ENCODE data around the gene GPALPP1. TPM values are rescaled to one million over a fixed set of nuclear protein-coding genes. Genes with fewer than 3 reads are reported as not detected.

The GPALPP1 gene
- total RNA-seq, 1 donor from 2014 or later: 18.5 TPM

GRCh38 chr13:45048890-45049407 is 59.6 kb downstream of the GPALPP1 start:
- Histone ChIP-seq H3K4me2 (ENCODE audit: low read length) (no peak overlapping the region), H3K9me3 (ENCODE audit: insufficient read depth, low read depth, low read length) (no peaks in the 10 kb centered on the region), H3K27ac (ENCODE audit: low read depth, low read length) (no peak overlapping the region), H3K9ac (ENCODE audit: low read length) (no peak overlapping the region), H2AFZ (ENCODE audit: low read depth, low read length) (no peak overlapping the region), H3K79me2 (ENCODE audit: insufficient read depth, low read length) (no peaks in the 10 kb centered on the region), H3K36me3 (ENCODE audit: insufficient read depth, low read length) (no peaks in the 10 kb centered on the region), H3K4me3 (ENCODE audit: insufficient read depth, low read depth, low read length) (no peak overlapping the region), H3K4me1 (ENCODE audit: insufficient read depth, low read length) (peaks cover 5% of the 10 kb centered on the region), H3K27me3 (ENCODE audit: insufficient read depth, low read length) (no peaks in the 10 kb centered on the region), H4K20me1 (ENCODE audit: insufficient read depth, low read length) (no peaks in the 10 kb centered on the region)
- H3K27ac Mint-ChIP-seq (ENCODE audit: unreplicated experiment): peak overlapping the region; percentile 30
- peaks cover 7% of the 10 kb centered on the region for H3K4me1 Mint-ChIP-seq (ENCODE audit: low read depth, unreplicated experiment)
- no peaks in the 10 kb centered on the region for H3K9me3 Mint-ChIP-seq (ENCODE audit: unreplicated experiment)
- no peak for TF ChIP-seq EZH2 (IDR thresholded peaks at IDR 0.05; ENCODE audit: insufficient read depth, low read length)
- TF ChIP-seq CTCF (IDR thresholded peaks at IDR 0.05; ENCODE audit: insufficient read depth, low read depth, low read length): no peak
- no peak overlapping the region for H3K4me3 Mint-ChIP-seq (ENCODE audit: unreplicated experiment)
- no peak for FAIRE-seq
- DNase-seq (ENCODE audit: low read depth): no peak
- peaks cover 2% of the 10 kb centered on the region for H3K27me3 Mint-ChIP-seq (ENCODE audit: low read depth, unreplicated experiment)
- H3K36me3 Mint-ChIP-seq (ENCODE audit: low read depth, unreplicated experiment): no peaks in the 10 kb centered on the region

DNA sequence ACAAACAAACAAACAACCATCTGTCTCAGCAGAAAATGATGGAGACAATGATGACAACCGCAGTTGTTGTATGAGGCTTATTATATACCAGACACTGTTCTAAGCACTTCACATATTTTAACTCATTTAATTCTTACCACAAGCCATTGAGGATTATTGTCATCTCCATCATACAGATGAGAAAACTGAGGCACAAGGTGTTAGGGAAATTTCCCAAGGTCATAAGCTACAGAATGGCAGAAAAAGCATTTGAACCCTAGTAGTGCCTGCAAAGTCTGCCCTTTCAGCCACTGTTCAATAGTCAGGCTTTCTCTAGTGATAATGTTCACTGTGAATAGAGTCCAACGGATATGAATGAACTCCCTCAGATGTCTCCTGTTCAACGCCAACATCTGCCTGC is 60.1 kb downstream of the GPALPP1 start:
- no peak for TF ChIP-seq EZH2 (IDR thresholded peaks at IDR 0.05; ENCODE audit: insufficient read depth, low read length)
- no peak for TF ChIP-seq CTCF (IDR thresholded peaks at IDR 0.05; ENCODE audit: insufficient read depth, low read depth, low read length)
- Mint-ChIP-seq H3K27me3 (ENCODE audit: low read depth, unreplicated experiment) (no peaks in the 10 kb centered on the region), H3K4me1 (ENCODE audit: low read depth, unreplicated experiment) (peaks cover 7% of the 10 kb centered on the region), H3K27ac (ENCODE audit: unreplicated experiment) (no peak overlapping the region), H3K9me3 (ENCODE audit: unreplicated experiment) (no peaks in the 10 kb centered on the region), H3K36me3 (ENCODE audit: low read depth, unreplicated experiment) (no peaks in the 10 kb centered on the region), H3K4me3 (ENCODE audit: unreplicated experiment) (no peak overlapping the region)
- Histone ChIP-seq H3K4me1 (ENCODE audit: insufficient read depth, low read length) (peaks cover 5% of the 10 kb centered on the region), H3K9ac (ENCODE audit: low read length) (no peak overlapping the region), H3K9me3 (ENCODE audit: insufficient read depth, low read depth, low read length) (no peaks in the 10 kb centered on the region), H3K27ac (ENCODE audit: low read depth, low read length) (no peak overlapping the region), H4K20me1 (ENCODE audit: insufficient read depth, low read length) (no peaks in the 10 kb centered on the region), H3K27me3 (ENCODE audit: insufficient read depth, low read length) (no peaks in the 10 kb centered on the region), H3K4me3 (ENCODE audit: insufficient read depth, low read depth, low read length) (no peak overlapping the region), H2AFZ (ENCODE audit: low read depth, low read length) (no peak overlapping the region), H3K36me3 (ENCODE audit: insufficient read depth, low read length) (no peaks in the 10 kb centered on the region), H3K79me2 (ENCODE audit: insufficient read depth, low read length) (no peaks in the 10 kb centered on the region), H3K4me2 (ENCODE audit: low read length) (no peak overlapping the region)
- FAIRE-seq (no peak), DNase-seq (ENCODE audit: low read depth) (no peak)

DNA sequence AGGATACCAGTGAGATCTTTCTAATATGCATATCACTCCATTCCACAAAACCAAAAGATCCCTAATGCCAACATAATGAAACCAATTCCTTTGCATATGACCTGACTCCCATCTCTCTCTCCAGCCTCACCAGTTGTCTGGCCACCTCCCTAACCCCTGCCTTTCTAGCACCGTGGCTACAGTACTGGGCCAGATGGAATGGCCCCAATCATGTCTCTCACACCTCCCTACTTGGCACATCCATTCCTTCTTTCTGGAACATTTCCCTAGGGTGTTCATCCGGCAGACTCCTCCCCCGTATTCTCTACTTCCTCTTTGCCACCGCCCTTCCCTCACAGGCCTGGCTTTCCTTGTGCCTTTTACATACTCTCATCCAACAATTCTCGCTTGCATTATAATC is 62.0 kb downstream of the GPALPP1 start:
- no peaks in the 10 kb centered on the region for H4K20me1 ChIP-seq (ENCODE audit: insufficient read depth, low read length)
- Mint-ChIP-seq H3K27ac (ENCODE audit: unreplicated experiment) (no peak overlapping the region), H3K9me3 (ENCODE audit: unreplicated experiment) (no peaks in the 10 kb centered on the region), H3K36me3 (ENCODE audit: low read depth, unreplicated experiment) (no peaks in the 10 kb centered on the region), H3K4me1 (ENCODE audit: low read depth, unreplicated experiment) (peaks cover 20% of the 10 kb centered on the region), H3K27me3 (ENCODE audit: low read depth, unreplicated experiment) (no peaks in the 10 kb centered on the region), H3K4me3 (ENCODE audit: unreplicated experiment) (no peak overlapping the region)
- no peak overlapping the region for H3K4me2 ChIP-seq (ENCODE audit: low read length)
- H3K9me3 ChIP-seq (ENCODE audit: insufficient read depth, low read depth, low read length): no peaks in the 10 kb centered on the region
- H3K9ac ChIP-seq (ENCODE audit: low read length): no peak overlapping the region
- no peak overlapping the region for H3K27ac ChIP-seq (ENCODE audit: low read depth, low read length)
- no peaks in the 10 kb centered on the region for H3K27me3 ChIP-seq (ENCODE audit: insufficient read depth, low read length)
- H3K4me1 ChIP-seq (ENCODE audit: insufficient read depth, low read length): peaks cover 17% of the 10 kb centered on the region
- DNase-seq (ENCODE audit: low read depth) (no peak), FAIRE-seq (no peak)
- no peak overlapping the region for H2AFZ ChIP-seq (ENCODE audit: low read depth, low read length)
- TF ChIP-seq CTCF (IDR thresholded peaks at IDR 0.05; ENCODE audit: insufficient read depth, low read depth, low read length) (no peak), EZH2 (IDR thresholded peaks at IDR 0.05; ENCODE audit: insufficient read depth, low read length) (no peak)
- H3K79me2 ChIP-seq (ENCODE audit: insufficient read depth, low read length): no peaks in the 10 kb centered on the region
- no peaks in the 10 kb centered on the region for H3K36me3 ChIP-seq (ENCODE audit: insufficient read depth, low read length)
- no peak overlapping the region for H3K4me3 ChIP-seq (ENCODE audit: insufficient read depth, low read depth, low read length)
